ENCODE results near the gene STARD8. TPM values are rescaled to one million over a fixed set of nuclear protein-coding genes. Genes with fewer than 3 reads are reported as not detected.

The STARD8 gene
- total RNA-seq, 2 donors from 2014 or later, result 1.6 to 2.3 TPM

DNA sequence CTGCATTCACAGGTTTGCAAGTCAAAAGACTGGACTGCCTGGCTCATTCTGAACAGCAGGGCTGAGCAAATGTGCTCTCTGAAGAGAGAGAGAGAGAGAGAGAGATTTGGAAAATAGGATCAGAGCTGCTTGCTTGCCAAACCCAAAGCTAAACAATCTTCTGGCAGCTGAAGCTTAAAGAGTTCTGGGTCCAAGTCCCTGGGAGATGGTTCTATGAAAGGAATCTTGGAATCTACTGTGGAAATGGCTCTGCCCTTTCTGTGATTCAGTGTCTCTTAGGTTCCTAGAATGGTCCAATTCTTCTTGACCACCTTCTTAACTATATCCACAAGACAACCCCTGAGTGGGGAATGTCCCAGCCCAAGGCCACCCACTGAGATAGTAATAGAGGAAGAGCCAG, 115.3 kb downstream of the STARD8 start:
- intact Hi-C loops (cut with DNase I), result no loop called here
- H3K9me3 ChIP-seq, result no peaks in the 10 kb centered on the region
- TF ChIP-seq, protein P1, sequence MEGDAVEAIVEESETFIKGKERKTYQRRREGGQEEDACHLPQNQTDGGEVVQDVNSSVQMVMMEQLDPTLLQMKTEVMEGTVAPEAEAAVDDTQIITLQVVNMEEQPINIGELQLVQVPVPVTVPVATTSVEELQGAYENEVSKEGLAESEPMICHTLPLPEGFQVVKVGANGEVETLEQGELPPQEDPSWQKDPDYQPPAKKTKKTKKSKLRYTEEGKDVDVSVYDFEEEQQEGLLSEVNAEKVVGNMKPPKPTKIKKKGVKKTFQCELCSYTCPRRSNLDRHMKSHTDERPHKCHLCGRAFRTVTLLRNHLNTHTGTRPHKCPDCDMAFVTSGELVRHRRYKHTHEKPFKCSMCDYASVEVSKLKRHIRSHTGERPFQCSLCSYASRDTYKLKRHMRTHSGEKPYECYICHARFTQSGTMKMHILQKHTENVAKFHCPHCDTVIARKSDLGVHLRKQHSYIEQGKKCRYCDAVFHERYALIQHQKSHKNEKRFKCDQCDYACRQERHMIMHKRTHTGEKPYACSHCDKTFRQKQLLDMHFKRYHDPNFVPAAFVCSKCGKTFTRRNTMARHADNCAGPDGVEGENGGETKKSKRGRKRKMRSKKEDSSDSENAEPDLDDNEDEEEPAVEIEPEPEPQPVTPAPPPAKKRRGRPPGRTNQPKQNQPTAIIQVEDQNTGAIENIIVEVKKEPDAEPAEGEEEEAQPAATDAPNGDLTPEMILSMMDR (IDR thresholded peaks at IDR 0.05), result no peak
- H3K27me3 ChIP-seq, result peaks cover 3% of the 10 kb centered on the region
- no peaks in the 10 kb centered on the region for H3K4me1 ChIP-seq
- no peak overlapping the region for H3K9ac ChIP-seq (ENCODE audit: low read depth in 2 of 2, low read length in 2 of 2)
- H3K36me3 ChIP-seq, result no peaks in the 10 kb centered on the region
- H3K4me3 ChIP-seq, result no peak overlapping the region
- H3K27ac ChIP-seq, result no peak overlapping the region
- no peak for DNase-seq

DNA sequence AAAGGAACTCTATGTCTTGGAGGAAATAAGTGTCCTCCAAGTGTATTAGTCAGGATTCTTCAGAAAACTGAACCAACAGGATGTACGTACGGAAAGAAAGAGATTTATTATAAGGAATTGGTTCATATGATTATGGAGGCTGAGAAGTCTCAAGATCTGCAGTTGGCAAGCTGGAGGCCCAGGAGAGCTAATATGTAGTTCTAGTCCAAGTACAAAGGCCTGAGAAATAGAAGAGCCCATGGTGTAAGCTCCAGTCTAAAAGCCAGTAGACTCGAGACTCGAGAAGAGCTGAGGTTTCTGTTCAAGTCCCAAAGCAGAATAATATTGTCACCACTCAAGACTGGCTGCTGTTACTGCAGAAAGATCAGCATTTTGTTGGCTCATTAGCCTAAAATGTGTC, 116.0 kb downstream of the STARD8 start:
- intact Hi-C loops (cut with DNase I), result no loop called here
- no peak overlapping the region for H3K27ac ChIP-seq
- H3K27me3 ChIP-seq, result peaks cover 3% of the 10 kb centered on the region
- DNase-seq, result no peak
- no peaks in the 10 kb centered on the region for H3K9me3 ChIP-seq
- H3K9ac ChIP-seq (ENCODE audit: low read depth in 2 of 2, low read length in 2 of 2), result no peak overlapping the region
- H3K36me3 ChIP-seq, result no peaks in the 10 kb centered on the region
- H3K4me3 ChIP-seq, result no peak overlapping the region
- TF ChIP-seq, protein P1 (IDR thresholded peaks at IDR 0.05), result no peak
- H3K4me1 ChIP-seq, result no peaks in the 10 kb centered on the region

Other genes starting within 250 kb of the STARD8 start
- gene OPHN1, start 214.2 kb upstream of the STARD8 start, total RNA-seq, result 1 to 10 TPM; 4.8 to 6.8 TPM
- 10 to 100 TPM; 44.3 to 58.1 TPM for gene YIPF6, start 148.6 kb upstream of the STARD8 start, total RNA-seq
- gene EFNB1, start 181.4 kb downstream of the STARD8 start, total RNA-seq, result 10 to 100 TPM; 77.9 to 92.2 TPM